ENCODE results near the gene ZMIZ2. TPM values are rescaled to one million over a fixed set of nuclear protein-coding genes. Genes with fewer than 3 reads are reported as not detected.
A peak's percentile ranks its signal among the peaks of the same experiment; 100 is the strongest.

ZMIZ2 gene
- total and polyA plus RNA-seq, 7 donors: 11.7 to 32.9 (median 25.0) TPM

- ATAC-seq (no peak), DNase-seq (no peak)
- no peak overlapping the region for H3K27ac ChIP-seq
- no peaks in the 10 kb centered on the region for H3K27me3 ChIP-seq (ENCODE audit: insufficient read depth in 3 of 3, low read length in 2 of 3)
- WGBS, 3 donors: 62 to 72% (median 66%) methylated on average over 5 of the region's 5 CpGs
- no peak for TF ChIP-seq CTCF (IDR thresholded peaks at IDR 0.05)
- peaks cover 0 to 4% of the 10 kb centered on the region in 2 donors for H3K36me3 ChIP-seq (ENCODE audit: insufficient read depth in 1 of 2, low read depth in 1 of 2)
- H3K4me3 ChIP-seq: no peak overlapping the region
- H3K9me3 ChIP-seq: no peaks in the 10 kb centered on the region
- intact Hi-C loops (cut with DNase I): loop anchor here (5.0 kb wide), 2 partner anchors 37 to 42 kb away; no protein-coding TSS in a partner anchor
- H3K4me1 ChIP-seq: peaks cover 10% of the 10 kb centered on the region
These were observed 45.3 kb downstream of the ZMIZ2 start for GRCh38 chr7:44793919-44794318.

GRCh38 chr7:44794331-44794730 lies 45.7 kb downstream of the ZMIZ2 start:
- H3K27me3 ChIP-seq (ENCODE audit: insufficient read depth in 3 of 3, low read length in 2 of 3): no peaks in the 10 kb centered on the region
- H3K36me3 ChIP-seq (ENCODE audit: insufficient read depth in 1 of 2, low read depth in 1 of 2): peaks cover 0 to 9% of the 10 kb centered on the region in 2 donors
- intact Hi-C loops (cut with DNase I): loop anchor here (5.0 kb wide), 2 partner anchors 37 to 42 kb away; no protein-coding TSS in a partner anchor
- WGBS, 3 donors: 50 to 60% (median 55%) methylated on average over 3 of the region's 3 CpGs
- H3K9me3 ChIP-seq: no peaks in the 10 kb centered on the region
- H3K4me1 ChIP-seq: peaks cover 11% of the 10 kb centered on the region
- DNase-seq (no peak), ATAC-seq (no peak)
- TF ChIP-seq CTCF (IDR thresholded peaks at IDR 0.05): no peak
- no peak overlapping the region for H3K4me3 ChIP-seq
- no peak overlapping the region for H3K27ac ChIP-seq

GRCh38 chr7:44796034-44796503 lies 47.4 kb downstream of the ZMIZ2 start:
- Histone ChIP-seq H3K27ac (peak overlapping the region; percentile 89), H3K4me3 (peak overlapping the region; percentile 70), H3K36me3 (ENCODE audit: insufficient read depth in 1 of 2, low read depth in 1 of 2) (peaks cover 3 to 26% of the 10 kb centered on the region in 2 donors), H3K9me3 (no peaks in the 10 kb centered on the region), H3K4me1 (peaks cover 11% of the 10 kb centered on the region), H3K27me3 (ENCODE audit: insufficient read depth in 3 of 3, low read length in 2 of 3) (no peaks in the 10 kb centered on the region)
- DNase-seq: no peak
- 1% methylated on average over 54 to 59 of the region's 59 CpGs for WGBS, 3 donors
- peak in 2 of 4 donors; percentile 6 to 11 for ATAC-seq
- TF ChIP-seq CTCF (IDR thresholded peaks at IDR 0.05): no peak
- intact Hi-C loops (cut with DNase I): loop anchor here in 1 of 2 donors (2.0 to 5.0 kb wide), 3 partner anchors 51 to 209 kb away; partner anchors contain the start of gene OGDH

GRCh38 chr7:44796504-44797328 lies 48.1 kb downstream of the ZMIZ2 start, which contains the start of gene PPIA:
Gene PPIA (plus strand): TSS chr7:44796681. CDS start chr7:44796725, 44 bp downstream.
- Histone ChIP-seq H3K27me3 (ENCODE audit: insufficient read depth in 3 of 3, low read length in 2 of 3) (no peaks in the 10 kb centered on the region), H3K4me3 (peak within 1 kb of the TSS; percentile 70), H3K9me3 (no peaks in the 10 kb centered on the region), H3K4me1 (peaks cover 11% of the 10 kb centered on the region), H3K36me3 (ENCODE audit: insufficient read depth in 1 of 2, low read depth in 1 of 2) (peaks cover 3 to 32% of the 10 kb centered on the region in 2 donors), H3K27ac (peak within 1 kb of the TSS; percentile 89)
- no peak for TF ChIP-seq CTCF (IDR thresholded peaks at IDR 0.05)
- intact Hi-C loops (cut with DNase I): loop anchor here in 1 of 2 donors (2.0 to 5.0 kb wide), 3 partner anchors 50 to 209 kb away; partner anchors contain the start of gene OGDH
- DNase-seq: peak; percentile 99
- WGBS, 3 donors: 0 to 1% (median 0%) methylated on average over 68 to 99 of the region's 99 CpGs
- peak; percentile 90 to 92 (median 92) for ATAC-seq
